ENCODE results near the gene CUL4A.

DNA sequence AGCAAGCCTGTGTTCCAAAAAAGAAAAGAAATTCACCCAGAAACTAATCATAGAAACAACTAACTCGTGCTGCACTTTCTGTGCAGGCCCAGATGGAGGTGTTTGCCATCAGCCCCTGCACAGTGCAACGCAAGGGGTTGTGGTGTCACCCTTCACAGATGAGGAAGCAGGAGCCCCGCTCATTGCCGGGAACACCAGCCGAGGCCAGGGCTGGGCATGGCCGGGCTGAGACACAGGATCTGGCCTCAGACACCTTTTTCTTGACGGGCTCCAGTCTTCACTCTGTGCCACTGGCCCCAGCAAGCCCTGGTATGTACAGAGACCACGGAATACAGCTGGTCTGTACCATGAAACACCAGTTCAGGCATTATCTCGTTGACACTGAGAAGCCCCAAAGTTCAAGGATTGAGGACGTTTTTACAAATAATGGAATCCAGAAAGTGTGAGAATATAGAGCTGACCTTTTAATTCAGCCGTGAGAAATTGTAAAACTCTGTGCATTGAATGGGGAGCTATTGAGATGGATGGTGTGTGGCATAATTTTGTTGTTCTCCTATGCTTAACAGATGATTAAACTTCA, 43.2 kb downstream of the CUL4A start:
- TF ChIP-seq EZH2 (IDR thresholded peaks at IDR 0.05; ENCODE audit: low read length, missing control alignments): no peak
- TF ChIP-seq, protein P1, sequence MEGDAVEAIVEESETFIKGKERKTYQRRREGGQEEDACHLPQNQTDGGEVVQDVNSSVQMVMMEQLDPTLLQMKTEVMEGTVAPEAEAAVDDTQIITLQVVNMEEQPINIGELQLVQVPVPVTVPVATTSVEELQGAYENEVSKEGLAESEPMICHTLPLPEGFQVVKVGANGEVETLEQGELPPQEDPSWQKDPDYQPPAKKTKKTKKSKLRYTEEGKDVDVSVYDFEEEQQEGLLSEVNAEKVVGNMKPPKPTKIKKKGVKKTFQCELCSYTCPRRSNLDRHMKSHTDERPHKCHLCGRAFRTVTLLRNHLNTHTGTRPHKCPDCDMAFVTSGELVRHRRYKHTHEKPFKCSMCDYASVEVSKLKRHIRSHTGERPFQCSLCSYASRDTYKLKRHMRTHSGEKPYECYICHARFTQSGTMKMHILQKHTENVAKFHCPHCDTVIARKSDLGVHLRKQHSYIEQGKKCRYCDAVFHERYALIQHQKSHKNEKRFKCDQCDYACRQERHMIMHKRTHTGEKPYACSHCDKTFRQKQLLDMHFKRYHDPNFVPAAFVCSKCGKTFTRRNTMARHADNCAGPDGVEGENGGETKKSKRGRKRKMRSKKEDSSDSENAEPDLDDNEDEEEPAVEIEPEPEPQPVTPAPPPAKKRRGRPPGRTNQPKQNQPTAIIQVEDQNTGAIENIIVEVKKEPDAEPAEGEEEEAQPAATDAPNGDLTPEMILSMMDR (conservative IDR thresholded peaks at IDR 0.05 in 1 of 2, IDR thresholded peaks at IDR 0.05 in 1 of 2; ENCODE audit: low read depth in 1 of 2, low read length in 2 of 2): no peak

Measured in fibroblast of lung (primary cell).